HEK293 (cell line): ENCODE results near the gene EMSY.

ENCODE experiments used
- CTCF ChIA-PET: fragments of 350-600 bp; formaldehyde crosslinking; extraction: SDS; loops from one replicate; lab custom pipeline; 2021; ENCODE audit warnings: antibody characterized with exemption; lab: Yijun Ruan, JAX
- POLR2A ChIA-PET: fragments of 300-600 bp; formaldehyde crosslinking; extraction: SDS; loops from one replicate; lab custom pipeline; 2020; ENCODE audit warnings: antibody characterized with exemption, inconsistent platforms; lab: Yijun Ruan, JAX
- H3K27ac ChIP-seq: fragments of 200-500 bp; sonication (Bioruptor generic); 2 replicates; pipeline ENCODE4 v1.5.1; 2014; ENCODE audit warnings: low read depth, low read length, control low read depth, inconsistent platforms; ENCODE audit errors: extremely low read depth
- H3K36me3 ChIP-seq, 2 experiments: fragments of 200-500 bp in 1 of 2; sonication (Bioruptor generic) in 1 of 2; 1 replicate in 1 of 2; 2 replicates in 1 of 2; pipeline ENCODE4 v1.5.1; 2014 to 2017; ENCODE audit warnings: inconsistent platforms in 2 of 2, low read length in 2 of 2; ENCODE audit not compliant: control insufficient read depth in 2 of 2, insufficient read depth in 1 of 2
- H3K4me1 ChIP-seq: fragments of 200-500 bp; sonication (Bioruptor generic); 2 replicates; pipeline ENCODE4 v1.5.1; 2014; ENCODE audit warnings: mild to moderate bottlenecking, low read length, inconsistent platforms; ENCODE audit not compliant: control insufficient read depth, insufficient read depth
- H3K4me3 ChIP-seq: 2 replicates; pipeline ENCODE4 v1.5.1; 2011; ENCODE audit warnings: low read depth, mild to moderate bottlenecking, control low read depth, low read length, moderate library complexity
- H3K9me3 ChIP-seq: fragments of 200-500 bp; sonication (Bioruptor generic); 2 replicates; pipeline ENCODE4 v1.5.1; 2014; ENCODE audit warnings: low read depth, low read length, inconsistent platforms; ENCODE audit not compliant: control insufficient read depth, insufficient read depth
- KLF10 ChIP-seq: fragments of 450-650 bp; IDR thresholded peaks from 2 replicates; pipeline ENCODE4 v1.5.1; 2018; ENCODE audit warnings: missing biosample characterization, mild to moderate bottlenecking, missing genetic modification characterization
- KLF9 ChIP-seq: fragments of 450-650 bp; formaldehyde crosslinking; IDR thresholded peaks from 2 replicates; pipeline ENCODE4 v1.5.1; 2016; ENCODE audit warnings: missing biosample characterization, missing genetic modification characterization, low read depth
- SCRT2 ChIP-seq: fragments of 450-650 bp; formaldehyde crosslinking; IDR thresholded peaks from 2 replicates; pipeline ENCODE4 v1.5.1; 2016; ENCODE audit warnings: missing biosample characterization, missing genetic modification characterization
- SP7 ChIP-seq: fragments of 450-650 bp; formaldehyde crosslinking; IDR thresholded peaks from 2 replicates; pipeline ENCODE4 v1.5.1; 2016; ENCODE audit warnings: missing biosample characterization, missing genetic modification characterization
- ZNF133 ChIP-seq: fragments of 450-650 bp; formaldehyde crosslinking; IDR thresholded peaks from 2 replicates; pipeline ENCODE4 v1.5.1; 2016; ENCODE audit warnings: missing biosample characterization, missing genetic modification characterization
- ZNF138 ChIP-seq: fragments of 450-650 bp; formaldehyde crosslinking; IDR thresholded peaks from 2 replicates; pipeline ENCODE4 v1.5.1; 2016; ENCODE audit warnings: missing biosample characterization, missing genetic modification characterization, borderline replicate concordance
- ZNF202 ChIP-seq: fragments of 450-650 bp; formaldehyde crosslinking; IDR thresholded peaks from 2 replicates; pipeline ENCODE4 v1.5.1; 2016; ENCODE audit warnings: missing biosample characterization, missing genetic modification characterization, borderline replicate concordance
- ZNF391 ChIP-seq: fragments of 450-650 bp; formaldehyde crosslinking; IDR thresholded peaks from 2 replicates; pipeline ENCODE4 v1.5.1; 2016; ENCODE audit warnings: low read depth, missing biosample characterization, missing genetic modification characterization, borderline replicate concordance
- ZNF394 ChIP-seq: fragments of 450-650 bp; formaldehyde crosslinking; IDR thresholded peaks from 2 replicates; pipeline ENCODE4 v1.5.1; 2016; ENCODE audit warnings: missing biosample characterization, missing genetic modification characterization, mild to moderate bottlenecking, moderate library complexity, borderline replicate concordance
- ZNF423 ChIP-seq: fragments of 450-650 bp; formaldehyde crosslinking; IDR thresholded peaks from 2 replicates; pipeline ENCODE4 v1.5.1; 2016; ENCODE audit warnings: missing biosample characterization, missing genetic modification characterization
- ZNF48 ChIP-seq: fragments of 450-650 bp; formaldehyde crosslinking; IDR thresholded peaks from 2 replicates; pipeline ENCODE4 v1.5.1; 2016; ENCODE audit warnings: missing biosample characterization, missing genetic modification characterization
- ZNF549 ChIP-seq: fragments of 450-650 bp; IDR thresholded peaks from 2 replicates; pipeline ENCODE4 v1.5.1; 2018; ENCODE audit warnings: missing biosample characterization, missing genetic modification characterization, mild to moderate bottlenecking, inconsistent platforms, moderate library complexity
- ZNF707 ChIP-seq: fragments of 450-650 bp; formaldehyde crosslinking; IDR thresholded peaks from 2 replicates; pipeline ENCODE4 v1.5.1; 2016; ENCODE audit warnings: missing biosample characterization, missing genetic modification characterization
- ZNF747 ChIP-seq: fragments of 450-650 bp; formaldehyde crosslinking; IDR thresholded peaks from 2 replicates; pipeline ENCODE4 v1.5.1; 2016; ENCODE audit warnings: missing biosample characterization, missing genetic modification characterization
- ZNF830 ChIP-seq: fragments of 450-650 bp; IDR thresholded peaks from 2 replicates; pipeline ENCODE4 v1.5.0; 2018; ENCODE audit warnings: missing biosample characterization, missing genetic modification characterization, low read depth, mild to moderate bottlenecking, moderate library complexity
- ZSCAN16 ChIP-seq: fragments of 450-650 bp; formaldehyde crosslinking; IDR thresholded peaks from 2 replicates; pipeline ENCODE4 v1.5.1; 2016; ENCODE audit warnings: missing biosample characterization, missing genetic modification characterization
- TF ChIP-seq, protein P1 (sequence below): fragments of 450-650 bp; formaldehyde crosslinking; IDR thresholded peaks from 2 replicates; pipeline ENCODE4 v1.5.1; 2017; ENCODE audit warnings: missing biosample characterization, missing genetic modification characterization
- TF ChIP-seq, protein P2 (sequence below): fragments of 450-650 bp; formaldehyde crosslinking; IDR thresholded peaks from 2 replicates; pipeline ENCODE4 v1.5.1; 2016; ENCODE audit warnings: missing biosample characterization, missing genetic modification characterization
- TF ChIP-seq, protein P3 (sequence below): fragments of 450-650 bp; formaldehyde crosslinking; IDR thresholded peaks from 2 replicates; pipeline ENCODE4 v1.5.1; 2016; ENCODE audit warnings: missing biosample characterization, missing genetic modification characterization, borderline replicate concordance

Gene EMSY

DNA sequence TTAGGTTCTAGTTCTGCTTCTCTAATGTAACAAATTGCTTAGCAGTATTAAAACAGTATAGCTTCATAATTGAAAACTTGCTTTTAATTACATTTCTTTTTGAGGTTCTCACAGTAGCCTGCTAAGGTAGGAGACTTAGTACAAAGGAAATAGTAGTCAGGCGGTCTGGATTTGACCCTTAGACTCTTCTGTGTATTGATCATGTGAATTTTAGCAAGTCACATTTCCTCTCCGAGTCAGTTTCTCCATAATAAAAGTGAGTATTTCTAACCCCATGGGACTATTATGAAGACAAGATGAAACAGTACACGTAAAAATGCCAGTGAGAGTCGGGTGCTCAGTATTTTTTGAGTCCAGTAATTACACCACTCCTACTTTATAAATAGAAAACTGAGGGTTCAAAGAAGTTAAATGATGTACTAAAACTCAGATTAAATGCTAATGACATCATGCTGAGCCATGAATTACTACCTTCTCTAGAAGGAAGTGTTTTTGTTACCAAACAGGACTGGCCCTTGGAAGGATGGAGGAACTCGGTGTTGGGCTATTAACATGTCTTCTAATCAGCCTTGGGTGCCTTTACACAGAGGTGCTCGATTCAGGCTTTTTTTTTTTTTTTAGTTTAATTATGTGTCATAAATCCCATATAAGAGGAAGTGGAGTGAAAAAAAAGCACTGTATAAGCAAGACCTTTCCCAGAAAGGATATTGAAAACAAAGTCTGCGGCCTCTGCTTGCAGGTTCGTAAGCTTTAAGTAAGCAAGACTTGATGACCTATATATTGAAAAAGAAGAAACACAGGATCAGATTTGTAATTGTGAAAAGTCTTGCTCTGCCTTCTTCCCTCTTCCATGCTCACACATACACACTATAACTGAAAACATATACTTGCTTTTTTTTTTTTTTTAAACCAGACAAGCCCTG is 109.0 kb downstream of the EMSY start:
- Histone ChIP-seq H3K27ac (no peak overlapping the region), H3K36me3 (peaks cover 0 to 10% of the 10 kb centered on the region in 2 experiments; a peak in 1 of 3 replicates), H3K4me3 (no peak overlapping the region), H3K9me3 (no peaks in the 10 kb centered on the region), H3K4me1 (no peaks in the 10 kb centered on the region)
- ChIA-PET CTCF (no interaction called here), POLR2A (no interaction called here)
- TF ChIP-seq SCRT2 (tag by site-specific recombination) (no peak), ZNF423 (tag by site-specific recombination) (no peak), ZSCAN16 (tag by site-specific recombination) (no peak), ZNF48 (tag by site-specific recombination) (no peak)
- TF ChIP-seq, protein P1, sequence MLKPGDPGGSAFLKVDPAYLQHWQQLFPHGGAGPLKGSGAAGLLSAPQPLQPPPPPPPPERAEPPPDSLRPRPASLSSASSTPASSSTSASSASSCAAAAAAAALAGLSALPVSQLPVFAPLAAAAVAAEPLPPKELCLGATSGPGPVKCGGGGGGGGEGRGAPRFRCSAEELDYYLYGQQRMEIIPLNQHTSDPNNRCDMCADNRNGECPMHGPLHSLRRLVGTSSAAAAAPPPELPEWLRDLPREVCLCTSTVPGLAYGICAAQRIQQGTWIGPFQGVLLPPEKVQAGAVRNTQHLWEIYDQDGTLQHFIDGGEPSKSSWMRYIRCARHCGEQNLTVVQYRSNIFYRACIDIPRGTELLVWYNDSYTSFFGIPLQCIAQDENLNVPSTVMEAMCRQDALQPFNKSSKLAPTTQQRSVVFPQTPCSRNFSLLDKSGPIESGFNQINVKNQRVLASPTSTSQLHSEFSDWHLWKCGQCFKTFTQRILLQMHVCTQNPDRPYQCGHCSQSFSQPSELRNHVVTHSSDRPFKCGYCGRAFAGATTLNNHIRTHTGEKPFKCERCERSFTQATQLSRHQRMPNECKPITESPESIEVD, result peak; percentile 15; the same call in 1 of the 2 replicates

DNA sequence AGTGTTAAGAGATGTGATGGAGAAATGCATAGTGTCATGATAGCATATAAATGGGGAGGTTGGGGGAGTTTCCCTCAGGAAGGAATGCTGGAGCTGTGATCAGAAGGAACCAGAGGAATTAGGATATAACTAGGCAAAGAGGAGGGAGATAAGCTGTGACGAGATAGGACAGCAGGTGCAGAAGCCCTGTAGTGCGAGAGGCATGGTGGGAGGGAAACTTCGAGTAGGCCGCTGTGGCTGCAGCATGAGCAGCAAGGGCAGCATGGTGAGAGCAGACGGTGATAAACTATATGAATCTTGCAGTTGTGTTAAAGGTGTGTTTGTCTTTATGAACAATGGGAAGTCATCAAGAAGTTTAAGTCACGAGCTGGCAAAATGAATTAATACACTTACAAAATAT is 109.9 kb downstream of the EMSY start:
- no peak overlapping the region for H3K27ac ChIP-seq
- H3K9me3 ChIP-seq, result no peaks in the 10 kb centered on the region
- H3K4me3 ChIP-seq, result no peak overlapping the region
- no peaks in the 10 kb centered on the region for H3K4me1 ChIP-seq
- CTCF ChIA-PET, result no interaction called here
- POLR2A ChIA-PET, result no interaction called here
- H3K36me3 ChIP-seq, result peaks cover 0 to 3% of the 10 kb centered on the region in 2 experiments; a peak in 1 of 3 replicates
- no peak for TF ChIP-seq ZNF830 (tag by site-specific recombination)
- TF ChIP-seq ZNF138 (tag by site-specific recombination), result no peak
- TF ChIP-seq ZNF391 (tag by site-specific recombination), result no peak
- TF ChIP-seq, protein P2, sequence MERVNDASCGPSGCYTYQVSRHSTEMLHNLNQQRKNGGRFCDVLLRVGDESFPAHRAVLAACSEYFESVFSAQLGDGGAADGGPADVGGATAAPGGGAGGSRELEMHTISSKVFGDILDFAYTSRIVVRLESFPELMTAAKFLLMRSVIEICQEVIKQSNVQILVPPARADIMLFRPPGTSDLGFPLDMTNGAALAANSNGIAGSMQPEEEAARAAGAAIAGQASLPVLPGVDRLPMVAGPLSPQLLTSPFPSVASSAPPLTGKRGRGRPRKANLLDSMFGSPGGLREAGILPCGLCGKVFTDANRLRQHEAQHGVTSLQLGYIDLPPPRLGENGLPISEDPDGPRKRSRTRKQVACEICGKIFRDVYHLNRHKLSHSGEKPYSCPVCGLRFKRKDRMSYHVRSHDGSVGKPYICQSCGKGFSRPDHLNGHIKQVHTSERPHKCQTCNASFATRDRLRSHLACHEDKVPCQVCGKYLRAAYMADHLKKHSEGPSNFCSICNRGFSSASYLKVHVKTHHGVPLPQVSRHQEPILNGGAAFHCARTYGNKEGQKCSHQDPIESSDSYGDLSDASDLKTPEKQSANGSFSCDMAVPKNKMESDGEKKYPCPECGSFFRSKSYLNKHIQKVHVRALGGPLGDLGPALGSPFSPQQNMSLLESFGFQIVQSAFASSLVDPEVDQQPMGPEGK (tag by site-specific recombination), result no peak
- TF ChIP-seq ZNF202 (tag by site-specific recombination), result no peak
- TF ChIP-seq ZNF549 (tag by site-specific recombination), result no peak
- no peak for TF ChIP-seq SP7
- TF ChIP-seq ZNF394 (tag by site-specific recombination), result no peak
- TF ChIP-seq ZNF133 (tag by site-specific recombination), result no peak
- TF ChIP-seq ZNF707, result no peak
- no peak for TF ChIP-seq ZNF747 (tag by site-specific recombination)
- no peak for TF ChIP-seq KLF10 (tag by site-specific recombination)
- TF ChIP-seq, protein P3, sequence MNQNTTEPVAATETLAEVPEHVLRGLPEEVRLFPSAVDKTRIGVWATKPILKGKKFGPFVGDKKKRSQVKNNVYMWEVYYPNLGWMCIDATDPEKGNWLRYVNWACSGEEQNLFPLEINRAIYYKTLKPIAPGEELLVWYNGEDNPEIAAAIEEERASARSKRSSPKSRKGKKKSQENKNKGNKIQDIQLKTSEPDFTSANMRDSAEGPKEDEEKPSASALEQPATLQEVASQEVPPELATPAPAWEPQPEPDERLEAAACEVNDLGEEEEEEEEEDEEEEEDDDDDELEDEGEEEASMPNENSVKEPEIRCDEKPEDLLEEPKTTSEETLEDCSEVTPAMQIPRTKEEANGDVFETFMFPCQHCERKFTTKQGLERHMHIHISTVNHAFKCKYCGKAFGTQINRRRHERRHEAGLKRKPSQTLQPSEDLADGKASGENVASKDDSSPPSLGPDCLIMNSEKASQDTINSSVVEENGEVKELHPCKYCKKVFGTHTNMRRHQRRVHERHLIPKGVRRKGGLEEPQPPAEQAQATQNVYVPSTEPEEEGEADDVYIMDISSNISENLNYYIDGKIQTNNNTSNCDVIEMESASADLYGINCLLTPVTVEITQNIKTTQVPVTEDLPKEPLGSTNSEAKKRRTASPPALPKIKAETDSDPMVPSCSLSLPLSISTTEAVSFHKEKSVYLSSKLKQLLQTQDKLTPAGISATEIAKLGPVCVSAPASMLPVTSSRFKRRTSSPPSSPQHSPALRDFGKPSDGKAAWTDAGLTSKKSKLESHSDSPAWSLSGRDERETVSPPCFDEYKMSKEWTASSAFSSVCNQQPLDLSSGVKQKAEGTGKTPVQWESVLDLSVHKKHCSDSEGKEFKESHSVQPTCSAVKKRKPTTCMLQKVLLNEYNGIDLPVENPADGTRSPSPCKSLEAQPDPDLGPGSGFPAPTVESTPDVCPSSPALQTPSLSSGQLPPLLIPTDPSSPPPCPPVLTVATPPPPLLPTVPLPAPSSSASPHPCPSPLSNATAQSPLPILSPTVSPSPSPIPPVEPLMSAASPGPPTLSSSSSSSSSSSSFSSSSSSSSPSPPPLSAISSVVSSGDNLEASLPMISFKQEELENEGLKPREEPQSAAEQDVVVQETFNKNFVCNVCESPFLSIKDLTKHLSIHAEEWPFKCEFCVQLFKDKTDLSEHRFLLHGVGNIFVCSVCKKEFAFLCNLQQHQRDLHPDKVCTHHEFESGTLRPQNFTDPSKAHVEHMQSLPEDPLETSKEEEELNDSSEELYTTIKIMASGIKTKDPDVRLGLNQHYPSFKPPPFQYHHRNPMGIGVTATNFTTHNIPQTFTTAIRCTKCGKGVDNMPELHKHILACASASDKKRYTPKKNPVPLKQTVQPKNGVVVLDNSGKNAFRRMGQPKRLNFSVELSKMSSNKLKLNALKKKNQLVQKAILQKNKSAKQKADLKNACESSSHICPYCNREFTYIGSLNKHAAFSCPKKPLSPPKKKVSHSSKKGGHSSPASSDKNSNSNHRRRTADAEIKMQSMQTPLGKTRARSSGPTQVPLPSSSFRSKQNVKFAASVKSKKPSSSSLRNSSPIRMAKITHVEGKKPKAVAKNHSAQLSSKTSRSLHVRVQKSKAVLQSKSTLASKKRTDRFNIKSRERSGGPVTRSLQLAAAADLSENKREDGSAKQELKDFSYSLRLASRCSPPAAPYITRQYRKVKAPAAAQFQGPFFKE (tag by site-specific recombination), result no peak
- TF ChIP-seq KLF9 (tag by site-specific recombination), result no peak
